ENCODE measurements around the gene SLC8A2.

Gene SLC8A2

GRCh38 chr19:47456721-47457474 lies 14.8 kb downstream of the SLC8A2 start:
- no peak for DNase-seq

- no peak for DNase-seq
Observed at GRCh38 chr19:47450478-47450877, 21.2 kb downstream of the SLC8A2 start.

- no peak for DNase-seq
Observed at GRCh38 chr19:47448360-47448727, 23.3 kb downstream of the SLC8A2 start.

GRCh38 chr19:47447470-47448359 lies 24.0 kb downstream of the SLC8A2 start:
- DNase-seq = no peak

- no peak for DNase-seq
Observed at GRCh38 chr19:47446534-47447469, 24.9 kb downstream of the SLC8A2 start.

GRCh38 chr19:47445937-47446402 lies 25.7 kb downstream of the SLC8A2 start:
- DNase-seq = peak; percentile 59

- DNase-seq = peak; percentile 76
Observed at GRCh38 chr19:47445527-47445926, 26.2 kb downstream of the SLC8A2 start.

- DNase-seq = no peak
Observed at GRCh38 chr19:47444388-47444821, 27.3 kb downstream of the SLC8A2 start.

GRCh38 chr19:47443331-47443730 lies 28.4 kb downstream of the SLC8A2 start:
- DNase-seq = no peak

GRCh38 chr19:47438793-47439220 lies 32.9 kb downstream of the SLC8A2 start:
- no peak for DNase-seq

- DNase-seq = no peak
Observed at GRCh38 chr19:47437500-47437899, 34.2 kb downstream of the SLC8A2 start.

- DNase-seq = peak; percentile 72
Observed at GRCh38 chr19:47436712-47437401, 34.8 kb downstream of the SLC8A2 start.

GRCh38 chr19:47435883-47436417 lies 35.7 kb downstream of the SLC8A2 start:
- no peak for DNase-seq

GRCh38 chr19:47435196-47435595 lies 36.5 kb downstream of the SLC8A2 start:
- no peak for DNase-seq

GRCh38 chr19:47434088-47434487 lies 37.6 kb downstream of the SLC8A2 start:
- no peak for DNase-seq

- DNase-seq = peak; percentile 9
Observed at GRCh38 chr19:47433121-47433520, 38.6 kb downstream of the SLC8A2 start.

GRCh38 chr19:47432499-47432898 lies 39.2 kb downstream of the SLC8A2 start:
- no peak for DNase-seq

GRCh38 chr19:47432091-47432490 lies 39.6 kb downstream of the SLC8A2 start:
- no peak for DNase-seq

- DNase-seq = no peak
Observed at GRCh38 chr19:47430041-47430802, 41.5 kb downstream of the SLC8A2 start.

- no peak for DNase-seq
Observed at GRCh38 chr19:47429140-47429793, 42.4 kb downstream of the SLC8A2 start.
